Forelimb muscle (tissue), 1 donor: ENCODE results near the gene NUDT4B. TPM values are rescaled to one million over a fixed set of nuclear protein-coding genes. Genes with fewer than 3 reads are reported as not detected.
"Not testable (repeated sequence)": the region's sequence is repeated elsewhere in the genome, so short reads cannot be mapped to it uniquely, and the experiment has no call there.

Source experiments
- DNase-seq: peaks from one replicate; pipeline ENCODE4 v3.0.0-alpha.2; 2013; ENCODE audit warnings: low read depth
- polyA plus RNA-seq: library from polyadenylated mRNA; unstranded; fragments of 120-200 nt; gene quantifications from one replicate; pipeline ENCODE4 v1.2.1, GENCODE V29; 2013; ENCODE audit not compliant: insufficient read length

The NUDT4B gene
- polyA plus RNA-seq, 1 donor, result not detected

- DNase-seq, result not testable (repeated sequence)
Measured at GRCh38 chr1:148735538-148735937, 13.0 kb upstream of the NUDT4B start.

GRCh38 chr1:148738667-148739066 is 9.9 kb upstream of the NUDT4B start:
- DNase-seq, result not testable (repeated sequence)

GRCh38 chr1:148743200-148743599 is 5.4 kb upstream of the NUDT4B start:
- not testable (repeated sequence) for DNase-seq

DNA sequence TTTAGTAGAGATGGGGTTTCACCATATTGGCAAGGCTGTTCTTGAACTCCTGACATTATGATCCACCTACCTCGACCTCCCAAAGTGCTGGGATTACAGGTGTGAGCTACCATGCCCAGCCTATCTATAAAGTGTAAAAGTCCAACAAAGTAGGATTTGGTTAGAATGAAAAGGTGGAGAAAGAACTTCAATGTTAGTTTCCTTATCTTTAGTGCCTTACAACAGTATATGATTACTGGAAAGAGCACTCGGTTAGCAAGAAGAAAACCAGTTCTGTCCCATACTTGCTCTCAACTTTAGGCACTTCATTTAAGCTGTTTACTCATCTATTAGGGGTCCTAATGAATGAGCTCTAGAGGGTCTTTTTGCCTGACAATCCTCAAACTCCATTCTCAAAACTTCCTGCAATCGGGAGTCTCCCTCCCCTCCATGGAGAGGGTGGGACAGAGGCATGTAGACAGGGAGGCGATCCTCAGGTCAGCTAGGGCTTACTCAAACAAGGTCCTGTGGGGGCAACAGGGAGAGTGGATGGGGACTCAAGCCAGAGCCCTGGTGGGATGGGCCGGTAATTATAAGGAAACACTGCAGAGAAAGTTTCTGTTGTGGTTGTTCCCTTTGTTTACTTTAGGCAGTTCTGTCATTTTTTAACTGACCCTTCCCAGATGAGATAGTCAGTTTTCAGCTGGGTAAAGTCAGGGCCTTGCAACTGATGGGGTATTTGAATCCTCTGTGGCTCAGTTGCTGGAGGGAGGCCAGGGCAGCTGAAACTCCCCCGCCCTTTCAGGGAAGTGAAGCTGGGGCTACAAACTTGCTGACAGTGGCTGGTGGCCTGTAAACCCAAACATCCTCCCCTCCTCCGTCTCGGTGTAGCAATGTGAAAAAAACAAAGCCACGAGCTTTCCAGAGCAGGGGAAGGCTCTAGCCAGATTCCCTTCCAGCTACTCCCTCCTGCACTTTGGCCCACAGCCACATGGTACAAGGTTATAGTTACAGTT is 4.6 kb upstream of the NUDT4B start:
- DNase-seq, result not testable (repeated sequence)

GRCh38 chr1:148749335-148749681 is 734 bp downstream of the NUDT4B start:
- DNase-seq, result not testable (repeated sequence)

- DNase-seq, result not testable (repeated sequence)
Measured at GRCh38 chr1:148756231-148756630, 7.7 kb downstream of the NUDT4B start.

DNA sequence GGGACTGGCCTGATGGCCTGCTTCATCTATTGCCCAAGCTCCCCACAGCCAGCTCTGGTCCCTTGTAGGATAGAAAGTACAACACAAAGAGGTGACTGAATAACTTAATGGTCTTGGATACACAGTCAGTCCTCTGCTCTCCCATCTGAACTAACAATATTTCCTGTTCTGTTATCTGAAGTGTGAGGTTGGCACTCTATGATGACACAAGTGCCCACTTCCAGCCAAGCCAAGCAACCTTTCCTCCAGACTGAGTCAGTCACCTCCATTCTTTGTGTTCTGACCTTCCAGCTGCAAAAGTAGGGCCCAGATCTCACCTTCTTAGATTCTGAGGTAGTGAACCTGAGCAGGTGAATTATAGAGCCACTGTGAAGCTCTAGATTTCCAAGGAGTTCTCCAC is 8.9 kb downstream of the NUDT4B start:
- not testable (repeated sequence) for DNase-seq

DNA sequence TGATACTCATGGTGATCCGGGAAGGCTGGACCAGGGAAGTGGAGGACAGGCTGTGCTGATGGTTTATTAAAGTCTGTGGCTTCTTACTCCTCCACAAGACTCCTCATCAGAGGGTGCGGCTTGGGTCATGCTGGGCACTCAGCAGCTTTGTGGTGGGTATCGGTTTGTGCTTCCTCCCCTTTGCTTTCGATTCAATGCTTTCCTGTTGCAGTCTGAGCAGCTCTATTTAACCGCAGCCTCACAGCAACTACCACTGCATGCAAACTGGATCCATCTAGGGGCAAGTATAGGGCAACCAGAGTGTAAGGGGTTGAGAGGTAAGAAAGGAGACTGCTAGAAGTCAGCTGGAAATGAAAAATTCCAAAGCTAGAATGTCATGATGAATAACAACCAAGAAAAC is 9.8 kb downstream of the NUDT4B start:
- not testable (repeated sequence) for DNase-seq

GRCh38 chr1:148758925-148759324 is 10.4 kb downstream of the NUDT4B start:
- not testable (repeated sequence) for DNase-seq

GRCh38 chr1:148759749-148760148 is 11.2 kb downstream of the NUDT4B start:
- DNase-seq, result not testable (repeated sequence)

DNA sequence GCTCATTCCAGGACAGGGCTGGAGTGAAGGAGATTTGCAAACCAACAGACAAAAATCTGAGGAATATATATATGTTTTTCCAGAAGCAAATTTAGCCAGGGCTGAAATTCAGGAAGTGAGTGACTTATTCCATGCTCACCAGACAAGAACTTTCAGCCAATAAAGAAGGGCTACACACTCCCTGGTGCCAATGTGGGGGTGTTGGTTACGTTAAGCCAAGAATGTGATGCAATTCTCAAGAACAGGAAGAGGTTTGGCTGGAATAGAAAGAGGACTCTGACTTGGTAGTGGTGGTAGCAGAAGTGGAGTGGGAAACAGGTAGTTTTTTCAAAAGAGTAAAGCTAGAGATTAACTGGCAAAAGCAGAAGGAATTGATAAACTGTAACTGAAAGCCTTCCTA is 11.6 kb downstream of the NUDT4B start:
- DNase-seq, result not testable (repeated sequence)

DNA sequence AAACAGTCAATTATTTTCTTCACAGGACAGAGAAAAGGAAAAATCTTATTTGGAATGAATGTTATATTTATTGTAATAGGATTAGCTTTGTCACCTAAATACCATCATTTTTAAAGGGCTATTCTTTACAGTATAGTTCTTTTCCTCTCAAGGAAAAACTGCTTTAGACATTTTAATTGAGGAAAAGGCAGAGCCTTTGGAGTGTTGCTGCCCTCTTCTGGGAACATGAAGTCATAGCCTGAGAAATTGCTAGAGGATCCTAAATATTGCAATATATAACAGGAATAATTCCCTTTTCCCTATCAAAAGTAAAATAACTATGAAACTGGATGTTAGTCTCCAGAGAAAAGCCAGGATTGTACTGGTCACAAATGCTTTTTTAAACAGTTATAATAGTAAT is 12.8 kb downstream of the NUDT4B start:
- not testable (repeated sequence) for DNase-seq

GRCh38 chr1:148765238-148766019 is 16.9 kb downstream of the NUDT4B start:
- DNase-seq, result not testable (repeated sequence)

DNA sequence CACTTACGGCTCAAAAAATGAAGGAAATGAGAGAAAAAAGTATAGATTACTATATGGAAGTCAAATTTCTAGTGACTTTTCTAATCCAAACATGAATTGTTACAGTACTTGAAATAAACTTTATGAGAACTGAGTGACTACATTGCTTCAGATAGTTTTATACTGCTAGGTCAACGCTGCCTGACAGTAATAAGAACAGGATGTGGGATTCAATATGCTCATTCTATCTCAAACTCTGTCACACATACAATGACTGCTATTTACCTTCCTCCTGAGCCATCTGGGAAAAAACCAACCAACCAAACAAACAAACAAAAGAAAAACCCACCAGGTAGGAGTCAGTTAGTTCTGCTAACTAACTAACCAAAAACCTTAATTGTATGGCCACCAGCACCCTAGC is 20.0 kb downstream of the NUDT4B start:
- DNase-seq, result not testable (repeated sequence)

DNA sequence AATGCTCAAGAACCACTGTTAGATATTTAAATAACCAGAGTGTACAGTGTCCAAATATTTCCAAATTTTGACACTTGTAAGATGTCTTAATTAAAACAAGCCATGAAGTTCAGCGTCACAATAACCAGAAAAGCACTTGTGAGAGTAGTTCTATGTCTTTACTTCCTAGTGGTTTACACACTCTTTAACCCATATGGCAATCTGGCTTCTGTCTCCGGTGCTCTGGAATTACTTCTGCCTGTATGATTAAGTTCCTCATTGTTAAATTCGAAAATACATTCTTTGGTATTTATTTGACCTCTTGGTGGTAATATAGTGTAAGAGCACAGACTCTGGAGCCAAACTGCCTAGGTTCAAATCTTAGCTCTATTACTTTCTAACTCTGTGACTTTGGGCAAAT is 20.9 kb downstream of the NUDT4B start:
- DNase-seq, result not testable (repeated sequence)

DNA sequence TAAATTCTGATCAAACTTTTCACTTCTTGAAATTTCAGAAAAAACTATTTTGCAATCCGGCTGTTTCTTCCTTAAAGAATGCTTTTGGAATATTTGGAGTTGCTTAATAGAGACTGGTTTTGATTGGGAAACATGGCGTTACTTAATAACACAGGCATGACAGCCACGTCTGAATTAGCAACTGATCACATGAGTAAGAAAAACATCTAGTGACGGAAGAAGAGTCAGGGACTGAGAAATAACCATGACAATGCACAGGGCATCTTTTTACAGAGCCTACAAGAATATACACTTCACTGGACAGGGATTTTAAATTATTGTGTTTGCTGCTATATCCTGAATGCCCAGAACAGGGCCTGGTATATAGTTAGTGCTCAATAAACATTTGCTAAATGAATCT is 25.1 kb downstream of the NUDT4B start:
- not testable (repeated sequence) for DNase-seq

- DNase-seq, result not testable (repeated sequence)
Measured at GRCh38 chr1:148774102-148774501, 25.5 kb downstream of the NUDT4B start.

- DNase-seq, result not testable (repeated sequence)
Measured at GRCh38 chr1:148775263-148775662, 26.7 kb downstream of the NUDT4B start.

- DNase-seq, result not testable (repeated sequence)
Measured at GRCh38 chr1:148777649-148778048, 29.1 kb downstream of the NUDT4B start.

- DNase-seq, result not testable (repeated sequence)
Measured at GRCh38 chr1:148780404-148780803, 31.8 kb downstream of the NUDT4B start.

GRCh38 chr1:148791543-148792099 is 43.0 kb downstream of the NUDT4B start:
- DNase-seq, result not testable (repeated sequence)

DNA sequence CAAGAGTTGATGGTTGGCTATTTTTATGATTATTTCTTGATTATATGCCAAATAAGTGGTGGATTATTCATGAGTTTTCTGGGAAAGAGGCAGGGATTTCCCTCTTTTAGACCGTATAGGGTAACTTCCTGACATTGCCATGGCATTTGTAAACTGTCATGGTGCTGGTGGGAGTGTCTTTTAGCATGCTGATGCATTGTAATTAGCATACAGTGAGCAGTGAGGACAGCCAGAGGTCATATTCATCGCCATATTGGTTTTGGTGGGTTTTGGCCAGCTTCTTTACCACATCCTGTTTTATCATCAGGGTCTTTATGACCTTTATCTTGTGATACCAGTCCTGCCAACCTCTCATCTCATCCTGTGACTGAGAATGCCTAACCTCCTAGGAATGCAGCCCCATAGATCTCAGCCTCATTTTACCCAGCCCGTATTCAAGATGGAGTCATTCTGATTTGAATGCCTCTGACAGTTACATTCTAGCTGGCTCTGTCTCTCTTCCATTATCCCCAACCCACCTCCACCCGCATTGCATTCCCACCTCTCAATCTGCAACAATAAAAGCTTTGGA is 45.3 kb downstream of the NUDT4B start:
- DNase-seq, result not testable (repeated sequence)
